GM21390 (cell line): ENCODE data around the gene PPP3R1.
A peak's percentile ranks its signal among the peaks of the same experiment; 100 is the strongest.

Experiments
- ATAC-seq: cut with Tn5 transposase; IDR thresholded peaks from one replicate; pipeline ENCODE4 v1.9.1; 2021; ENCODE audit not compliant: unreplicated experiment

PPP3R1 gene

GRCh38 chr2:68157002-68157401, 95.3 kb downstream of the PPP3R1 start:
- peak; percentile 24 for ATAC-seq

GRCh38 chr2:68156419-68156818, 95.9 kb downstream of the PPP3R1 start:
- no peak for ATAC-seq

GRCh38 chr2:68155618-68156017, 96.7 kb downstream of the PPP3R1 start:
- no peak for ATAC-seq

GRCh38 chr2:68152681-68153347, 99.5 kb downstream of the PPP3R1 start:
- ATAC-seq: no peak

- no peak for ATAC-seq
Observed at GRCh38 chr2:68151037-68151436, 101.3 kb downstream of the PPP3R1 start.

GRCh38 chr2:68141875-68142274, 110.5 kb downstream of the PPP3R1 start:
- ATAC-seq: no peak

- no peak for ATAC-seq
Observed at GRCh38 chr2:68135448-68136320, 116.6 kb downstream of the PPP3R1 start.

- no peak for ATAC-seq
Observed at GRCh38 chr2:68134554-68134953, 117.8 kb downstream of the PPP3R1 start.

- ATAC-seq: no peak
Observed at GRCh38 chr2:68134120-68134519, 118.2 kb downstream of the PPP3R1 start.
